Activated T-cell treated with anti-CD3 and anti-CD28 coated beads, Interleukin-2, amount 50 U/mL, for 72 hours (primary cell): ENCODE measurements around the gene CYP19A1. TPM values are rescaled to one million over a fixed set of nuclear protein-coding genes. Genes with fewer than 3 reads are reported as not detected.

Source experiments
- ATAC-seq, 2 donors: fragments of 150-1000 bp; cut with Tn5 transposase; replicated peaks in 1 of 2; 2 replicates each; pipeline ENCODE4 v1.10.0; 2021; ENCODE audit warnings: moderate library complexity in 2 of 2, mild to moderate bottlenecking in 1 of 2
- DNase-seq, 2 donors: peaks; one replicate each; pipeline ENCODE4 v3.0.0; 2021 to 2022; ENCODE audit warnings: mixed read lengths in 1 of 2
- H3K27ac Mint-ChIP-seq: one replicate; pipeline ENCODE4 v1.8.0; 2022; ENCODE audit warnings: mild to moderate bottlenecking, moderate library complexity, mixed read lengths
- H3K27me3 Mint-ChIP-seq: one replicate; pipeline ENCODE4 v1.8.0; 2022; ENCODE audit warnings: low read depth, mixed read lengths
- H3K36me3 Mint-ChIP-seq, 2 donors: one replicate each; pipeline ENCODE4 v1.8.0; 2022; ENCODE audit warnings: mixed read lengths in 2 of 2, mild to moderate bottlenecking in 1 of 2; ENCODE audit not compliant: insufficient read depth in 2 of 2
- H3K4me1 Mint-ChIP-seq: one replicate; pipeline ENCODE4 v1.8.0; 2022; ENCODE audit warnings: low read depth, mixed read lengths
- H3K4me3 Mint-ChIP-seq, 2 donors: one replicate each; pipeline ENCODE4 v1.8.0; 2022; ENCODE audit warnings: mild to moderate bottlenecking in 2 of 2, mixed read lengths in 2 of 2, moderate library complexity in 2 of 2
- H3K9me3 Mint-ChIP-seq, 2 donors: one replicate each; pipeline ENCODE4 v1.8.0; 2022; ENCODE audit warnings: mixed read lengths in 2 of 2
- total RNA-seq, 2 donors: library from RNA; stranded (reverse); gene quantifications; one replicate each; pipeline ENCODE4 v1.2.3, GENCODE V29; 2022

Gene CYP19A1
- total RNA-seq, 2 donors from 2014 or later = not detected

DNA sequence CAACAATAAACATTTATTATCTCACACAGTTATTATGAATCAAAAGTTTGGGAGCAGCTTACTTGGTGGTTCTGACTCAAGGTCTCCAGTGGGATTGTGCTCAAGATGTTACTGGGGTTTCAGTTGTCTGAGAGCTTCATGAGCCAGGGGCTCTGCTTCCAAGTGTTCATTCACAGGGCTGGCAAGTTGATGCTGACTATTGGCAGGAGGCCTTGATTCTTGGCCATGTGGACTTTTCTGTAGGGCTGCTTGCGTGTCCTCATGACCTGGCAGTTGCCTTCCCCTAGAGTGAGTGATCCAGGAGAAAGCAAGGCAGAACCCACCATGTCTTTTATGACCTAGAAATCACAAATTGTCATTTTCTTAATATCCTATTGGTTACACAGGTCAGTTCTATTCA lies 156.5 kb downstream of the CYP19A1 start:
- no peaks in the 10 kb centered on the region for H3K36me3 Mint-ChIP-seq
- H3K4me1 Mint-ChIP-seq = no peaks in the 10 kb centered on the region
- ATAC-seq = no peak
- H3K9me3 Mint-ChIP-seq = peaks cover 0 to 1% of the 10 kb centered on the region in 2 donors
- H3K27ac Mint-ChIP-seq = no peak overlapping the region
- no peak overlapping the region for H3K4me3 Mint-ChIP-seq
- no peak for DNase-seq
- H3K27me3 Mint-ChIP-seq = peaks cover 5% of the 10 kb centered on the region

DNA sequence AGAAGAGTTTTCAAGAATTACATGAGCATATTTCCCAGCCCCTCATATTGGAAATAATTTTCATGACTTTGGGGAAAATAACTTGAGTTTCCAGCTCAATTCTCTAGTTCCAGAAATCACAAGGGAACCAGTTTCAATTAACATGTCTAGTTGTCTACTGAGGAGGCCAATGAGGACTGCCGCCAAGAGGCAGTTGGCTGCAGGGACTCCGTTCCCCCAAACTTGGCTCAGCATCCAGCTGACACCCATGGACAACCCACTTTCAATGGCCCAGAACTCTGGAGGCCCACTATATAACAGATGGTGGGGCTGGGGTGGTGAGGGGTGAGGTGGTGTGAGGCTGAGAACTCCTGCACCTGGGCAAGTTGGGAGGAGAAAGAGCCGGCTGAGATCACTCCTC lies 157.2 kb downstream of the CYP19A1 start:
- Mint-ChIP-seq H3K4me3 (no peak overlapping the region), H3K27ac (no peak overlapping the region), H3K4me1 (no peaks in the 10 kb centered on the region), H3K9me3 (peaks cover 0 to 1% of the 10 kb centered on the region in 2 donors), H3K27me3 (peaks cover 5% of the 10 kb centered on the region), H3K36me3 (no peaks in the 10 kb centered on the region)
- ATAC-seq (no peak), DNase-seq (no peak)

DNA sequence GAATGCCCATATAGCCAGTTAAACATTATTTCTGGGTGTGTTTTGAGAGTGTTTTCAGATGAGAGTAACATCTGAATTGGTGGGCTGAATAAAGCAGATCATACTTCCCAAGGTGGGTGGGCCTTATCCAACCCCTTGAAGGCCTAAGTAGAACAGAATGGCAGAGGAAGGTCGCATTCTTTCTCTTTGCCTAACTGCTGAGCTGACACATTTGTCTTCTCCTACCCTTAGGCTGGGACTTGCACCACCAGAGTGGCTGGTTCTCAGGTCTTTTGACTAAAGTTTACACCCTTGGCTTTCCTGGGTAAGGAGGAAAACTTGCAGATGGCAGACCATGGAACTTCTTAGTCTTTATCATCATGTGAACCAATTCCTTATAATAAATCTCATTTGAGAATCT lies 157.9 kb downstream of the CYP19A1 start:
- no peaks in the 10 kb centered on the region for H3K36me3 Mint-ChIP-seq
- peaks cover 0 to 1% of the 10 kb centered on the region in 2 donors for H3K9me3 Mint-ChIP-seq
- H3K4me1 Mint-ChIP-seq = no peaks in the 10 kb centered on the region
- DNase-seq = no peak
- H3K27ac Mint-ChIP-seq = no peak overlapping the region
- no peak overlapping the region for H3K4me3 Mint-ChIP-seq
- peaks cover 5% of the 10 kb centered on the region for H3K27me3 Mint-ChIP-seq
- no peak for ATAC-seq

DNA sequence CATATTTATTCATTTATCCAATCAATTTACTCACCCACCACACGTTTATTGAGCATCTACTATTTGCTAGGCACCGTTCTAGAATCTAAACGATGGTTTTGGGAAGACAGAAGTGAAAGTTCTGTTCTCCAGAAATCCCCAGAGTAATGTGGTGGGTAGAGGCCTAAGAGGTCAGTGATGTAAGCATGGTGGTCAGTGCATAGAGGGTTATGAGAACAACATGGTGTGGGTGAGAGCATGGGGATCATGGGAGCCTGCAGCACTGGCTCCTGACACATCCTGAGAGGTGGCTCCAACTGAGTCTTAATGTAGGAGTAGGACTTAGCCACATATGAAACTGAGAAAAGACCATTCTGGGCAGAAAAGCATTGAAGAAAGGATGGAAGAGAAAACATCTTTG lies 158.4 kb downstream of the CYP19A1 start:
- H3K36me3 Mint-ChIP-seq = no peaks in the 10 kb centered on the region
- no peak overlapping the region for H3K27ac Mint-ChIP-seq
- peaks cover 0 to 1% of the 10 kb centered on the region in 2 donors for H3K9me3 Mint-ChIP-seq
- H3K4me1 Mint-ChIP-seq = no peaks in the 10 kb centered on the region
- ATAC-seq = no peak
- H3K27me3 Mint-ChIP-seq = peaks cover 5% of the 10 kb centered on the region
- no peak overlapping the region for H3K4me3 Mint-ChIP-seq
- DNase-seq = no peak

DNA sequence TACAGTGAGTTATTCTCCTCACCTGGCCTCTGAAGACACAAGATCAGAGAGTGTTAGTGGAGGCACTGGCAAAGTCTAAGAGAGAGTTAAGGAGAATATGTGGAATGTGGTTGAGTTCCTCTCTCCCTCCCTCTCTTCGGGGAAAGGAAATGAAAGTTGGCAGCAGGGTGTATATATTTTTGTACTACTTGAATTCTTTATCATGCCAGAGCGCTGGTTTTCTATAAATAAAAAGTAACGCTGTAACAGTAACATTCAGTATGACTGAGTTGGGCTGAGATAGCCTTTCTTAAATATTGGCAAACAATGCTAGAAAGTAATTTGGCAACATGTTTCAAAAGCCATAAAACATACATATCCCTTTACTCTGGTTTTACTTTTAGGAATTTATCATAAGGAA lies 166.2 kb downstream of the CYP19A1 start:
- ATAC-seq = no peak
- no peak overlapping the region for H3K27ac Mint-ChIP-seq
- H3K4me3 Mint-ChIP-seq = no peak overlapping the region
- no peaks in the 10 kb centered on the region for H3K9me3 Mint-ChIP-seq
- DNase-seq = no peak
- no peaks in the 10 kb centered on the region for H3K36me3 Mint-ChIP-seq
- peaks cover 28% of the 10 kb centered on the region for H3K27me3 Mint-ChIP-seq
- H3K4me1 Mint-ChIP-seq = no peaks in the 10 kb centered on the region

DNA sequence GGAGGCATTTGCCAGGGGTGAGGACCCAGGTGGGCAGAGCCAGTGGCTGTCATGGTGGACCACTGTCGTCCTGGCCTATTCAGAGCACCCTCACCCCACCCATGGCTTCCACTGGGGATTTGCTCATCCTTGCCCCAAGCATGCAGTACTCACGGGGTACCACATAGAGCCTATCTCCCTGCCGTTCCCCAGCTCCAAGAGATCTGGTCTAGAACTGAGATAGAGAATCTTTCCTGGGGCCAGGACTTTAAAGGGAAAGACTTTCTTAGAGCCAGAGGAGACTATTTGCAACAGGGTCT lies 166.8 kb downstream of the CYP19A1 start:
- no peaks in the 10 kb centered on the region for H3K4me1 Mint-ChIP-seq
- H3K27me3 Mint-ChIP-seq = peaks cover 28% of the 10 kb centered on the region
- no peak overlapping the region for H3K4me3 Mint-ChIP-seq
- H3K36me3 Mint-ChIP-seq = no peaks in the 10 kb centered on the region
- ATAC-seq (no peak), DNase-seq (no peak)
- no peak overlapping the region for H3K27ac Mint-ChIP-seq
- no peaks in the 10 kb centered on the region for H3K9me3 Mint-ChIP-seq

DNA sequence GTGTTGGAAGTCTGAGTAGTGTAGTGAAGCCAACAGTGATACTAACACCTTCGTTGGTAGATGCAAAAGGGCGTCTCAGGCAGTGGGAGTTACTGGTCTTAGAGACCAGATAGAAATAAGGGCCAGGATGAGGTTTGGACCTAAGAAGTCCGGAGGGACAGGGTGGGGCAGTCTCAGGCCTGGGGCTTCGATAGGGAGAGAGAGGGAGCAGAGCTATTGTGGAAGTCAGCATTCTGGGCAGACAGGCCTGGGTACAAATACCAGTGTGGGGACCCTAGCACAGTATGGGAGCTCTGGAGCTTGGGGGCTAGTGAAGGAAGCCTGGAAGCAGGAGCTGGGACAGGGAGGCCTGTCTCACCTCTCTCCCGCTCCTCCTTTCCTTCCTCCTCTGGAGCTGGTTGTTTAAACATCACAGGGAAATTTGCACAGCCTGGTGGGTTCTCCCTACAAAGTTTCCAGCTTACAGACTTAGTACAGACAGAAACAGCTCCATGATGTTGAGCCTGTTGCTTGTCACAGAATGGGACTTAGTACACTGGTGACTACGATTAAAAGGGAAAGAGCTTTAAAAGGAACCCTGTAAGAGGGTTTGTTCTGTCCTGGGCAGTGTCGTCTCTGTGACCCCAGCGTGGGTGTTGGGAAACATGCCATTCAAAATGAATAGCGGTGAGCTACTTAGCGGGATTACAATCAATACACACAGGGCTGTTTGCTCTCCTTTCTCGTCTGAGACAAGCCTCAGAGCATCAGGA lies 167.3 kb downstream of the CYP19A1 start:
- Mint-ChIP-seq H3K27me3 (peaks cover 28% of the 10 kb centered on the region), H3K27ac (no peak overlapping the region), H3K4me1 (no peaks in the 10 kb centered on the region), H3K9me3 (no peaks in the 10 kb centered on the region), H3K36me3 (no peaks in the 10 kb centered on the region), H3K4me3 (no peak overlapping the region)
- ATAC-seq = no peak
- no peak for DNase-seq

DNA sequence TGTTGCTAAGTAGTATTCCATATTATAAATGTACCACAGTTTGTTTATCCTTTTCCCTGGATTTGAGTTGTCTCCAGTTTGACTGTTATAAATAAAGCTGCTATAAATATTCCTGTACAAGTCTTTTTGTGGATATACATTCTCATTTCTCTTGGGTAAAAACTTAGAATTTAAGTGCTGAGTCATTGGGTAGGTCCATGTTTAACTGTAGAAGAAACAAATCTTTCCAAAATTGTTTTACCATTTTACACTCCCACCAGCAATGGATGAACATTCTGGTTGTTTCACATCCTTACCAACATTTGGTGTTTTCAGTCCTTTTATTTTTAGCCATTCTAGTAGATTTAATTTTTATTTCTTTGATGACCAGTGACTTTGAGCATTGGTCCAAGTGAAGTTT lies 169.7 kb downstream of the CYP19A1 start:
- H3K4me3 Mint-ChIP-seq = no peak overlapping the region
- no peak for DNase-seq
- ATAC-seq = no peak
- no peaks in the 10 kb centered on the region for H3K9me3 Mint-ChIP-seq
- H3K4me1 Mint-ChIP-seq = no peaks in the 10 kb centered on the region
- peaks cover 42% of the 10 kb centered on the region for H3K27me3 Mint-ChIP-seq
- H3K27ac Mint-ChIP-seq = no peak overlapping the region
- no peaks in the 10 kb centered on the region for H3K36me3 Mint-ChIP-seq

DNA sequence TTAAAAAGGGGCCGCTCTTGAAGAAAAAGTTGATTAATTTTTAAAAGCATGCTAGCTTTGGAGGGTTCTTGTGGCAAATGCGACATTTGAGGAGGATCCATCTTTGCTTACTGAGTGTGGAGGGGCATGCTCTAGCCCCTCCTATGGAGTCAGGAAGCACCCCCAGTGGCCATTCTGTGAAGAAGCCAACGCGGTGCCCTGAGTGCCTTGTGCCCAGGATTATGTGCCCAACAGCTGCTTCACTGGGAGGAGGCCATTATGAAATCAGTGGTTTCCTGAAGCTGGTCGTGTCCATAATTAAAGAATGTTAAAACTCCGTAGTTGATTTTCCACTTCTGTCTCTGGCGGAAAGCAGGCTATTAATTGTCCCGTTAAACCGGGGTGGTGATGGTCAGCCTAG lies 174.6 kb downstream of the CYP19A1 start:
- H3K27me3 Mint-ChIP-seq = peaks cover 14% of the 10 kb centered on the region
- DNase-seq (no peak), ATAC-seq (no peak)

DNA sequence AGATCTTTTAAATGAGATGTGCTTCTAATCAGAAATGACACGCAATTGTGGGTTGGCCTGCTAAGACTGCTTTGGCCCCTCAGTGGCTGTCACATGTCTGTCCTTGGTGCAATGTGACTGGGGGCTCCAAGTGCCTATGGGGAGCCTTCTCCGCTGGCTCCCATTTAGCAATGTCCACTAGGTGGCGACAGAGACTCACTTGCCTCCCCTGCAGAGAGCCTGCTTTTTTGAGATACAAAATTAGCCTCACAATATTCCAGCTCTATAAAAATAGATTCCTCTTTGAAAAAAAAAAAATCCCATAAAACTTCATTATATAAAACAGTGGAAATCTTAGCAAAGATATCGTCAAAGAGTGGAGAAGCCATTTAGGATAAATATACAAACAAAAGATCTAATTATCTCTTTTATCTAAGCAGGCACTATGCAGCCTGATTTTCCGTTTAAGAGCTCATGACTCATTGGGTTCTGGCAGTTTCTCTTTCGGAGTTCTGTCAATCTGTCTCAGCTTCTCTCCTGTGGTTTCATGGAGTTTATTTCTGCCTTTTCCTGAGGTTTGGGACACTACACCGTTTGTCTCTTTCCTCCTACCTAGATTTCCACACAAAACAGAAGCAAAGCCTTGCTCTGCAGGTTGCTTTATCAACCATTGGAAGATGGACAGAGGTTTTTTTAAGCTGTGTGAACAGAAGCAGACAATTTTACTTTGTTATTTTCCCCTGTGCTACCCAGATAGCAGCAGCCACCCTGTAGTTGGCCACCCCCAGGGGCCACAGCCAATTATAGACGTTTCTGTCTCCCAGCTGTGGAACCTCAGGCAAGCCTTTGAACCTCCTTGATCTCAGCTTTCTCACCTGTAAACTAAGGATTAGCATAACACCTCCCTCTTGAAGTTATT lies 175.3 kb downstream of the CYP19A1 start:
- Mint-ChIP-seq H3K27ac (no peak overlapping the region), H3K27me3 (peaks cover 14% of the 10 kb centered on the region), H3K4me1 (peaks cover 10% of the 10 kb centered on the region), H3K4me3 (no peak overlapping the region), H3K9me3 (no peaks in the 10 kb centered on the region), H3K36me3 (no peaks in the 10 kb centered on the region)
- DNase-seq (peak; percentile 64 to 72), ATAC-seq (peak; percentile 83 to 85)

More for the DNA sequence above, 174.6 kb downstream of the CYP19A1 start:
- Mint-ChIP-seq H3K4me1 (peaks cover 10% of the 10 kb centered on the region), H3K27ac (no peak overlapping the region), H3K36me3 (no peaks in the 10 kb centered on the region), H3K9me3 (no peaks in the 10 kb centered on the region), H3K4me3 (no peak overlapping the region)

DNA sequence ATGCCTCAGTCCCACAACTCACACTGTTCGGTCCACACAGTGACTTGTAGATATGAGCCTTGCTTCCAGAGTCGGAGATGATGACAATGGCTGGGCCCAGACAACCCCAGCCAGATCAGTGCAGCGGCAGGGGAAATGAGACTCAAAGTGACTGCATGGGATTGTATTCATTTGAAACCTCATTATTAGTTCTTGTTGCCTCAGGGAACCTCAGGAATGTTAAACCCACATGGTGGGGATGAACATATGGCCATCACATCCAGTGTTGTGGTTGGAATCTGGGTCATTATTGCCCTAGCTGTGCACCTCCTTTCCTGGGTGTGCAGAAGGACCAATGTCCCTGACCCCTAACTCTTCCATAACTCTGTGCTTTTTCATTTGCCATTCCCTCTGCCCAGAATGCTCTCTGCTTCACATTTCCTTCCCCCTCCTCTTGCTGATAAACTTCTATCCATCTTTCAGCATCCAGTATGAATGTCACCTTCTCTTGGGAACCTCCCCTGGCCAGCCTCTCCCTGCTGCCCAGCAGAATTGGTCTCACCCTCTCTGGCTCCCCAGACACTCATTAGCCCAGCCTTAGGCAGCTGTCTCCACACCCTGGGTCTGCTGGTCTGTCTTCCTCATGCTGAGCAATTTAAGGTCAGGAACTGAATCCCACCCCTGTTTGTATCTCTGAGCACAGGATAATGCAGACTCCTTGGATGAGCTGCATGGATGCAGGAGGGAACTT lies 176.7 kb downstream of the CYP19A1 start:
- no peak overlapping the region for H3K27ac Mint-ChIP-seq
- H3K9me3 Mint-ChIP-seq = no peaks in the 10 kb centered on the region
- H3K36me3 Mint-ChIP-seq = no peaks in the 10 kb centered on the region
- no peak overlapping the region for H3K4me3 Mint-ChIP-seq
- H3K4me1 Mint-ChIP-seq = peaks cover 10% of the 10 kb centered on the region
- DNase-seq (no peak), ATAC-seq (no peak)
- H3K27me3 Mint-ChIP-seq = peaks cover 14% of the 10 kb centered on the region

DNA sequence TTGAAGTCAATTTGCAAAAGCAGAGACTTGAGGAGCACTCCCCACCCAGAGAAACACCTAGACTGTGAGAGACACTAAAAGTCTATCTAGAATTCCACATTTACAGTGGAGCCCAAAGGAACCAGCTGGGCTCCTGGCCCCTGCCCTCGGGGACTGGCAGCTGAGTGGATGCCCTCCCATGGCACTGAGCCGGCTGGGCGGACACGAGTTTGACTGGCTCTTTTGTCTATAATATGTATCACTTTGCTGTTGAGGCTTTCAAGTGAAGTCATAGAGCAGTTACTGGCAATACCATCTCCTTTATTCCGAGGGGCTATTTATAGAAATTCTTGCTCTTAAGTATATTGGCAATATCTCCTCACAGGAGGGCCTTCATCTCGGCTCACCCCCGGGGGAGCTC lies 177.9 kb downstream of the CYP19A1 start:
- H3K27ac Mint-ChIP-seq = no peak overlapping the region
- peaks cover 10% of the 10 kb centered on the region for H3K4me1 Mint-ChIP-seq
- peaks cover 13% of the 10 kb centered on the region for H3K27me3 Mint-ChIP-seq
- no peak overlapping the region for H3K4me3 Mint-ChIP-seq
- no peaks in the 10 kb centered on the region for H3K36me3 Mint-ChIP-seq
- DNase-seq (no peak), ATAC-seq (no peak)
- H3K9me3 Mint-ChIP-seq = no peaks in the 10 kb centered on the region
